Motor neuron (in vitro differentiated cells): Measurements from ENCODE around the gene RASL10A. TPM values are rescaled to one million over a fixed set of nuclear protein-coding genes. Genes with fewer than 3 reads are reported as not detected.

Experiments used
- ATAC-seq, 8 experiments: fragments of 200-7000 bp; cut with Tn5 transposase; replicated peaks in 6 of 8; 2 replicates each; pipeline ENCODE4 v1.8.0; 2021; ENCODE audit warnings: mild to moderate bottlenecking in 8 of 8, moderate library complexity in 8 of 8
- H3K27ac ChIP-seq, 2 donors: fragments of 250-450 bp; sonication (Bioruptor Pico); 2 replicates each; pipeline ENCODE4 v1.9.0; 2021; ENCODE audit warnings: antibody characterized with exemption in 2 of 2, mild to moderate bottlenecking in 2 of 2, moderate library complexity in 1 of 2
- H3K4me1 ChIP-seq, 2 donors: fragments of 250-450 bp; sonication (Bioruptor Pico); replicated peaks in 1 of 2; 2 replicates each; pipeline ENCODE4 v1.6.1; 2021; ENCODE audit warnings: antibody characterized with exemption in 2 of 2, mild to moderate bottlenecking in 2 of 2, moderate library complexity in 1 of 2
- H3K4me3 ChIP-seq, 5 donors: fragments of 250-450 bp; sonication (Bioruptor Pico); 2 replicates each; pipeline ENCODE4 v1.9.0; 2021; ENCODE audit warnings: antibody characterized with exemption in 5 of 5, mild to moderate bottlenecking in 5 of 5, moderate library complexity in 4 of 5
- WGBS, 10 experiments: fragments of 450-650 bp; shearing (Covaris generic); methylation state at CpG; one replicate each; pipeline ENCODE4 v1.0.0; 2022; 5-methylcytosine and 5-hydroxymethylcytosine counted together
- in situ Hi-C, 9 experiments: fragments of 400-800 bp; cut with MboI; loops; one replicate each; pipeline ENCODE4 v1.15.0; 2021; ENCODE audit warnings: low sequenced_read_pairs in 9 of 9, low pct_unique_long_range_greater_than_20kb in 2 of 9; ENCODE audit not compliant: unreplicated experiment in 9 of 9
- total RNA-seq, 8 experiments: library from RNA; unstranded; fragments of 300-600 nt; gene quantifications; 2 replicates each; pipeline versions ENCODE4 v1.2.3 to v1.2.4, GENCODE V29; 2022

Gene RASL10A
- total RNA-seq, 8 experiments from 2014 or later, result 0.05 to 4.7 (median 0.34) TPM; not detected in 2

DNA sequence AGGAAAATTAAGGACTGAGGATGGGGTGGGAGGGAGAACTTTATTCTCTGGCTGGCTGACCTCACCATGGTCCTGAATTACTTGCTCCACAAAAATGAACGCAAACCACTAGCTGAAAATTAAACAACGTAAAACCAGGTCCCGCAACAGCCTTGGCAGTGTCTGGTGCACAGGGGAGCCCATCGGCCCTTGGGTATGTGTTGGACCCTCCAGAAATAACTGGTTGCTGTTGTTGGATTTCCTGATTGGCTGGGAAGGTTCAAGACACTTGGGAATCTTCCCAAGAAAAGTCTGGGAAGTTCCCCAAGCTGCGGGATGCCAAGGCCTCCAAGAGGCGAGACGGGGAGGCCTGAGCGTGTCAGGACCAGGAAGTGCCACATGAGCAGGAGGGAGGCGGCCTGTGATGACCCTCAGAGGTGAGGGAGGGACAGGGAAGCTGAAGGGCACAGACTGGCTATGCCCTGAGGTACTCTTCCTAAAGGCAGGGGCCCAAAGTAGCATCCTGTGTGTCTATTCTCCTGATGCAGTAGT lies 10.4 kb upstream of the RASL10A start:
- Histone ChIP-seq H3K27ac (no peak overlapping the region), H3K4me3 (no peak overlapping the region), H3K4me1 (no peaks in the 10 kb centered on the region)
- WGBS, 10 experiments, result 25 to 89% (median 61%) methylated on average over 2 to 8 of the region's 9 CpGs; no CpG with 5 or more reads in 4 of the 10 experiments
- ATAC-seq, result no peak
- in situ Hi-C loops, result no loop called here

DNA sequence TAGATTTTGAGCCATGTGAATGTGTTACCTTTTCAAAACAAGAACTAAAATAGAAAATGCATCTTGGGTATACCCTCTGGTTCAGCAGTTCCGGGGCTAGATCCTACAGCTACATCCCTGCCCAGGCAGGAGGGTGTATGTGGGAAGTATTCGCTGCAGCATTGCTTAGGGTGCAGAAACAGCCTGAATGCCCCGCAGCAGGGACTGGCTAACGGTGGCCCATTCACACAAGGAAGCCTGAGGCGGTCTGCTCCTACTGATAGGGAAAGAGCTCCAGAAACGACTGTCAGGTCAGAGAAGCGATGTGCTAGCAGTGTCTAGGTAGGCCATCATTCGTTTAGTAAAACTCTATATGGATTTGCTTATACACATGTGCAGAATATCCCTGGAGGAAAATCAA lies 9.9 kb upstream of the RASL10A start:
- WGBS, 10 experiments, result 76 to 93% (median 84%) methylated on average over 3 to 7 of the region's 8 CpGs; no CpG with 5 or more reads in 2 of the 10 experiments
- H3K4me1 ChIP-seq, result no peaks in the 10 kb centered on the region
- H3K27ac ChIP-seq, result no peak overlapping the region
- no peak for ATAC-seq
- H3K4me3 ChIP-seq, result no peak overlapping the region
- in situ Hi-C loops, result no loop called here

- H3K4me3 ChIP-seq, result no peak overlapping the region
- no peak for ATAC-seq
- in situ Hi-C loops, result no loop called here
- no peak overlapping the region for H3K27ac ChIP-seq
- no peaks in the 10 kb centered on the region for H3K4me1 ChIP-seq
Observed at GRCh38 chr22:29323641-29324040, 8.1 kb upstream of the RASL10A start.

- Histone ChIP-seq H3K4me1 (no peaks in the 10 kb centered on the region), H3K27ac (no peak overlapping the region), H3K4me3 (no peak overlapping the region)
- in situ Hi-C loops, result no loop called here
- WGBS, 10 experiments, result 0 to 83% (median 75%) methylated on average over 1 of the region's 1 CpG; no CpG with 5 or more reads in 4 of the 10 experiments
- ATAC-seq, result peak in 1 of 8 experiments; percentile 62
Observed at GRCh38 chr22:29320546-29320945, 5.0 kb upstream of the RASL10A start.

- no peaks in the 10 kb centered on the region for H3K4me1 ChIP-seq
- in situ Hi-C loops, result no loop called here
- 80% methylated on average over 1 of the region's 2 CpGs; no CpG with 5 or more reads in 9 of the 10 experiments for WGBS, 10 experiments
- ATAC-seq, result no peak
- H3K27ac ChIP-seq, result no peak overlapping the region
- no peak overlapping the region for H3K4me3 ChIP-seq
Observed at GRCh38 chr22:29319072-29319471, 3.6 kb upstream of the RASL10A start.

DNA sequence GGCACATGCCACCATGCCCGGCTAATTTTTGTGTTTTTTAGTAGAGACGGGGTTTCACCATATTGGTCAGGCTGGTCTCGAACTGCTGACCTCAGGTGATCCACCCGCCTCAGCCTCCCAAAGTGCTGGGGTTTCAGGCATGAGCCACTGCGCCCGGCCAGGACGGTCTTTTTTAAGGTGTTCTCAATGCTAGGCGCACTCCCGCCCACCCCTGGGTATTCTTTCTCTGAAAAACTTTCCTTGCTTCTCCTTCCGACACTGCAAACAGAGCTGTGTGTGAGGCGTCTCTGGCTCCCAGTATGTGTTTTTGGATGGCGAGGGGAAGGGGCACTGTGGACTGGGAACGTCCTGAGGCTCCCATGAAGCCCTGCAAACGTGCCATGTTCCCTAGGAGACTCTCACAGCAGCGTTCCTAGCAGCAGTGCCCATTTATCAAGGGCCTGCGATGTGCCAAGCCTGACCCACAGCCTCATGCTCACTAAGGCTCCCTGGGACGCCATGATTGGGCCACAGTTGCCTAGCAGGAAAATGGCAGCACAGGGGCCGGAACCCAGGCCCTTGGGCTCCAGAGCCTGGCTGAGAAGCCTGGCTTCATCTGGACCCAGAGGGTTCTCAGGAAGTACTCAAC lies 2.4 kb upstream of the RASL10A start:
- in situ Hi-C loops, result no loop called here
- ATAC-seq, result peak in 1 of 8 experiments; percentile 67
- H3K27ac ChIP-seq, result no peak overlapping the region
- no peak overlapping the region for H3K4me3 ChIP-seq
- no peaks in the 10 kb centered on the region for H3K4me1 ChIP-seq
- WGBS, 10 experiments, result 40 to 100% (median 77%) methylated on average over 2 to 5 of the region's 18 CpGs; no CpG with 5 or more reads in 6 of the 10 experiments

GRCh38 chr22:29316141-29316828 lies 788 bp upstream of the RASL10A start:
- H3K4me1 ChIP-seq, result peaks cover 3 to 4% of the 10 kb centered on the region in 2 donors
- no peak overlapping the region for H3K4me3 ChIP-seq
- in situ Hi-C loops, result no loop called here
- ATAC-seq, result no peak
- no peak overlapping the region for H3K27ac ChIP-seq
- WGBS, 10 experiments, result 0 to 90% (median 60%) methylated on average over 1 to 10 of the region's 18 CpGs; no CpG with 5 or more reads in 3 of the 10 experiments

- Histone ChIP-seq H3K4me3 (peak overlapping the region; percentile 21 to 40 (median 28)), H3K27ac (no peak overlapping the region), H3K4me1 (peaks cover 12 to 14% of the 10 kb centered on the region in 2 donors)
- 1 to 13% (median 3%) methylated on average over 3 to 23 of the region's 69 CpGs; no CpG with 5 or more reads in 6 of the 10 experiments for WGBS, 10 experiments
- ATAC-seq, result peak in 2 of 8 experiments; percentile 3 to 4
- in situ Hi-C loops, result no loop called here
Observed at GRCh38 chr22:29314537-29315285, 786 bp downstream of the RASL10A start.

GRCh38 chr22:29313576-29314466 lies 1.7 kb downstream of the RASL10A start:
- in situ Hi-C loops, result no loop called here
- no peak overlapping the region for H3K27ac ChIP-seq
- ATAC-seq, result no peak
- no peak overlapping the region for H3K4me3 ChIP-seq
- peaks cover 12 to 14% of the 10 kb centered on the region in 2 donors for H3K4me1 ChIP-seq
- WGBS, 10 experiments, result 0 to 61% (median 19%) methylated on average over 1 to 14 of the region's 51 CpGs; no CpG with 5 or more reads in 1 of the 10 experiments

- H3K27ac ChIP-seq, result no peak overlapping the region
- no peak overlapping the region for H3K4me3 ChIP-seq
- peak in 4 of 8 experiments; percentile 1 to 10 (median 6) for ATAC-seq
- in situ Hi-C loops, result no loop called here
- WGBS, 10 experiments, result 17 to 75% (median 32%) methylated on average over 1 to 10 of the region's 44 CpGs; no CpG with 5 or more reads in 4 of the 10 experiments
- H3K4me1 ChIP-seq, result peaks cover 12 to 14% of the 10 kb centered on the region in 2 donors
Observed at GRCh38 chr22:29313126-29313575, 2.3 kb downstream of the RASL10A start.

DNA sequence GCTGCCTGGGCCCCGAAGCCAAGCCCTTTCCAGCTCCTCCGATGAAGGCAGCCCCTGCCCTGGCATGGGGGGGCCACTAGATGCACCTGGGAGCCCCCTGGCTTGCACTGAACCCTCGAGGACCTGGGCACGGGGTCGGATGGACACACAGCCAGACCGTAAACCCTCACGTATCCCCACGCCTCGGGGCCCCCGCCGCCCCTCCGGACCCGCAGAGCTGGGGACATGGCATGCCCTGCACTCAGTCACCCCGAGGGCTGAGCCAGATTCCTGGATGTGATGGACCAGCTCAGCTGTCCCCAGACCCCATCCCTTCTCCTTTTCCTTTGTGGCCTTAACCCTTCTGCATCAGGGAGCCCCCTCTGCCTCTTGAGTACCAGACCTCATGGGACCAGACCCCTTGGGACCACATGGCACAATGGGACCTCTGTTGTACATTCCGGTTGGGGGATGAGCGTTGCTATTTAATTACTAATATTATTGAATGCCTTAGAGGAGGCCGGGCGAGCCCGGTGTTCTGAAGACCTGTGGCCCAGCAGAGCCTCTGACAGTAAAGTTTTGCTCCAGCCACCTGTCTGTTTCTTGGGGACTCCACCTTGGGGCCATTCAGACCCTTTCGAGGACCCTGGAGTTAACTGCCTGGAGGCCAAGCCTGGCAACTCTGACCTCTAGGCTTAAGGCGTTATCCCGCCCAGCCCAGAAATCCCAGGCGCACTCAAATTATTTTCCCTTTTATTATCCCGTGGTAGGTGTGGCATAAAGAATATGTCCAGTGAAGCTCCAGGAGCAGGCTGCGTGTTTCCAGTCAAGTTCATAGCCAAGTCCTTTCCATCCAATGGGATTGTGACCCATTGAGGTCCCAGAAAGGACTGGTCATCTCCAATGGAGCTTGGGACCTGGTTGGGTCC lies 3.0 kb downstream of the RASL10A start:
- WGBS, 10 experiments, result 17 to 100% (median 93%) methylated on average over 1 to 13 of the region's 25 CpGs; no CpG with 5 or more reads in 1 of the 10 experiments
- in situ Hi-C loops, result no loop called here
- no peak overlapping the region for H3K27ac ChIP-seq
- no peak for ATAC-seq
- peaks cover 12 to 14% of the 10 kb centered on the region in 2 donors for H3K4me1 ChIP-seq
- H3K4me3 ChIP-seq, result no peak overlapping the region
